ENCODE results near the gene LY86. TPM values are rescaled to one million over a fixed set of nuclear protein-coding genes. Genes with fewer than 3 reads are reported as not detected.

Gene LY86
- total RNA-seq, 1 donor from 2014 or later, result not detected

- peak overlapping the region; percentile 51 for H3K4me3 ChIP-seq (ENCODE audit: low read depth, low read length)
- DNase-seq (ENCODE audit: low read depth), result peak; percentile 29
- peak; percentile 90 for TF ChIP-seq CTCF (conservative IDR thresholded peaks at IDR 0.05; ENCODE audit: low read depth, low read length)
Measured at GRCh38 chr6:6547110-6547879, 41.2 kb upstream of the LY86 start.

DNA sequence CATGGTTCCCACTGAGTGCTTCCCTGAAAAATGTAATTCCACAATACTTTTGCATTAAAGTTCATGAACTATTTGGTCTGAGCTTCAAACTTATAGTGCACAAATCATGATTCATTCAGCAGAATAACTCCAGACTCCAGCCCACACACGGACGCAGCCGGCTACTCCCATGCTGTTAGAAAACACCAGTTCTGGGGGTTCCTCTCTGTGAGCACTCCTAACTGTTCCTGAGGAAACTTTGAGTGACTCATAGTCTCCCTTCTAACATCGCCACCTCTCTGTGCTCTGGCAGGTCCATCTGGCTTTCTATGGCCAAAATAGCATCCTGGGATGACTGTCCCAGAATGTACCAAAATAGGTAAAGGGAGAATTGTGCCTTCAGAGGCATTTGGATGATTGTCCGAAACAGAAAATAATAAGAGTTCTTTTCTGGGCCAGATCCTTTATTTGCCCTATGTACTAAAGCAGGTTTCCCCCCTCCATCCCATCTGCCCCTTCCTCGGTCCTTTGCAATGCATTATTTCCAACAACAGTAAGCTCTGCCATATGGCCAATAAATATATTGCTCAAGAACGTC, 32.3 kb upstream of the LY86 start:
- TF ChIP-seq CTCF (conservative IDR thresholded peaks at IDR 0.05; ENCODE audit: low read depth, low read length), result no peak
- DNase-seq (ENCODE audit: low read depth), result no peak
- H3K4me3 ChIP-seq (ENCODE audit: low read depth, low read length), result no peak overlapping the region

- TF ChIP-seq CTCF (conservative IDR thresholded peaks at IDR 0.05; ENCODE audit: low read depth, low read length), result peak; percentile 97
- DNase-seq (ENCODE audit: low read depth), result no peak
- no peak overlapping the region for H3K4me3 ChIP-seq (ENCODE audit: low read depth, low read length)
Measured at GRCh38 chr6:6556738-6557503, 31.6 kb upstream of the LY86 start.

GRCh38 chr6:6557504-6557839, 31.0 kb upstream of the LY86 start:
- no peak for TF ChIP-seq CTCF (conservative IDR thresholded peaks at IDR 0.05; ENCODE audit: low read depth, low read length)
- no peak overlapping the region for H3K4me3 ChIP-seq (ENCODE audit: low read depth, low read length)
- no peak for DNase-seq (ENCODE audit: low read depth)

DNA sequence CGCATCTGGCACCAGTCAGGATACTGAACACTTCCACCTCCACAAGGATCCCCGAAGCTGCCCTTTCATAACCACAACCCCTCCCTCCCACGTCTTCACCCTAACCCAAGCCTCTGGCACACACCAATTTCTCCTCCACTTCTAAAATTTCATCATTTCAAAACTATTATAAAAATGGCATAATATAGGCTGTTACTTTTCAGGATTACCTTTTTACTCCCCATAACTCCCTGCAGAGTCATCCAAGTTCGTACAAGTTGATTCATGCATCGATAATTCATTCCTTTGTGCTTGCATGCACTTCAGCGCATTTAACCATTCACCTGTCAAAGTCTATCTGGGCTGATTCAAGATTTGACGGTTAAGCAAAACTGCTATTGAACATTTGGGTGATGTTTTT, 30.6 kb upstream of the LY86 start:
- DNase-seq (ENCODE audit: low read depth), result no peak
- TF ChIP-seq CTCF (conservative IDR thresholded peaks at IDR 0.05; ENCODE audit: low read depth, low read length), result no peak
- no peak overlapping the region for H3K4me3 ChIP-seq (ENCODE audit: low read depth, low read length)

DNA sequence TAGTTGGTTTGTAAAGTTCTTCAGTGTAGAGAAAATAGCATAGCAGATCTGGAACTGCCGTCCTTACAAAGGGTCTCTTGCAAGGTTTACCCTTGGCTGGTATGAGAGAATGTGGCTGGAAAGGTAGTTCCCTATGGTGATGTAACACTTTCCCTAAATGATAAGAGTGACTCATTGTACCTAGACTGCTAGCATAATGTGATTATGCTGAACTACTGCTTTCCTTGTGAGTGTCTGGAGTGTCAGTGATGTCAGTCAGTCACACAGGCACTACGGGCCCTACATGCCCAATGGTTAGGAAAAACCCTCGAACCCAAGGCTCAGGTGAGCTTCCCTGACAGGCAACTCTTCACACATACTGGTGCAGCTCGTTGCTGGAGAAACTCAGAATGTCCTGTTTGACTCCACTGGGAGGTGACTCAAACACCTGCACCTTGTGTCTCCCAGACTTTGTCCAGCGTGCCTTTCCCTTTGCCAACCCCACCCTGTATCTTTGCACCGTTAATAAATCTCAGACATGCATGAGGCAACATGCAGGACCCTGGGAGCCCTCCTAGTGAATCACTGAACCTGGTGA, 28.4 kb upstream of the LY86 start:
- no peak for DNase-seq (ENCODE audit: low read depth)
- TF ChIP-seq CTCF (conservative IDR thresholded peaks at IDR 0.05; ENCODE audit: low read depth, low read length), result no peak
- H3K4me3 ChIP-seq (ENCODE audit: low read depth, low read length), result no peak overlapping the region

All from epithelial cell of proximal tubule (primary cell).